RPMI7951 (cell line): ENCODE data around the gene ZNF467. TPM values are rescaled to one million over a fixed set of nuclear protein-coding genes. Genes with fewer than 3 reads are reported as not detected.

Experiments used
- DNase-seq: peaks from one replicate; pipeline ENCODE4 v3.0.0-alpha.2; 2012; ENCODE audit warnings: low read depth
- total RNA-seq: library from RNA; depleted of rRNA; stranded (reverse); fragments of >200 nt; shearing (Covaris generic); gene quantifications from 2 replicates; pipeline ENCODE4 v1.2.3, GENCODE V29; 2014

Gene ZNF467
- total RNA-seq, 1 experiment from 2014 or later: not detected

- DNase-seq: no peak
These were observed 2.4 kb downstream of the ZNF467 start for GRCh38 chr7:149770728-149771636.

GRCh38 chr7:149769915-149770314 lies 3.5 kb downstream of the ZNF467 start:
- no peak for DNase-seq

- no peak for DNase-seq
These were observed 4.5 kb downstream of the ZNF467 start for GRCh38 chr7:149768931-149769330.

GRCh38 chr7:149767068-149767467 lies 6.3 kb downstream of the ZNF467 start:
- DNase-seq: no peak

GRCh38 chr7:149766135-149766675 lies 7.2 kb downstream of the ZNF467 start:
- no peak for DNase-seq

- DNase-seq: no peak
These were observed 7.8 kb downstream of the ZNF467 start for GRCh38 chr7:149765399-149766121.

- DNase-seq: no peak
These were observed 8.6 kb downstream of the ZNF467 start for GRCh38 chr7:149764481-149765398.

GRCh38 chr7:149763563-149764240 lies 9.7 kb downstream of the ZNF467 start:
- DNase-seq: no peak

GRCh38 chr7:149762610-149763009 lies 10.8 kb downstream of the ZNF467 start:
- DNase-seq: no peak

- no peak for DNase-seq
These were observed 11.3 kb downstream of the ZNF467 start for GRCh38 chr7:149762089-149762488.

- no peak for DNase-seq
These were observed 12.1 kb downstream of the ZNF467 start for GRCh38 chr7:149761307-149761706.

GRCh38 chr7:149760538-149760937 lies 12.8 kb downstream of the ZNF467 start:
- DNase-seq: no peak

GRCh38 chr7:149759093-149759860 lies 14.1 kb downstream of the ZNF467 start:
- DNase-seq: no peak

GRCh38 chr7:149753375-149754233 lies 19.8 kb downstream of the ZNF467 start:
- DNase-seq: peak; percentile 36

GRCh38 chr7:149752646-149753045 lies 20.7 kb downstream of the ZNF467 start:
- no peak for DNase-seq

GRCh38 chr7:149751043-149751775 lies 22.2 kb downstream of the ZNF467 start:
- DNase-seq: no peak

- DNase-seq: no peak
These were observed 23.1 kb downstream of the ZNF467 start for GRCh38 chr7:149750122-149750845.
